GM23338 (cell line): Measurements from ENCODE around the gene TMEM132A. TPM values are rescaled to one million over a fixed set of nuclear protein-coding genes. Genes with fewer than 3 reads are reported as not detected.

ENCODE experiments used
- ATAC-seq: fragments of 200-7000 bp; cut with Tn5 transposase; 3 replicates; pipeline ENCODE4 v1.9.1; 2020
- DNase-seq: peaks from one replicate; pipeline ENCODE4 v3.0.0-alpha.2; 2015; ENCODE audit warnings: low spot score
- H2AFZ ChIP-seq: fragments of 200-600 bp; sonication (generic); 2 replicates; pipeline ENCODE4 v1.8.0; 2016; ENCODE audit warnings: antibody characterized with exemption, mild to moderate bottlenecking, moderate library complexity
- H3F3A ChIP-seq: fragments of 200-600 bp; sonication (generic); replicated peaks from 2 replicates; pipeline ENCODE4 v1.8.0; 2017; ENCODE audit warnings: antibody characterized with exemption, mixed run types, low read depth
- H3K27ac ChIP-seq: fragments of 200-600 bp; sonication (generic); 2 replicates; pipeline ENCODE4 v1.6.1; 2016; ENCODE audit warnings: low read depth
- H3K27me3 ChIP-seq: fragments of 200-600 bp; sonication (generic); 2 replicates; pipeline ENCODE4 v1.8.0; 2016; ENCODE audit warnings: mild to moderate bottlenecking, mixed run types, moderate library complexity; ENCODE audit not compliant: insufficient read depth
- H3K36me3 ChIP-seq: fragments of 200-600 bp; sonication (generic); 2 replicates; pipeline ENCODE4 v1.8.0; 2016; ENCODE audit warnings: mild to moderate bottlenecking; ENCODE audit not compliant: insufficient read depth
- H3K4me1 ChIP-seq: fragments of 200-600 bp; sonication (generic); 2 replicates; pipeline ENCODE4 v1.8.0; 2016; ENCODE audit warnings: mild to moderate bottlenecking, moderate library complexity; ENCODE audit not compliant: insufficient read depth
- H3K4me2 ChIP-seq: fragments of 200-600 bp; sonication (generic); 2 replicates; pipeline ENCODE4 v1.7.1; 2017; ENCODE audit warnings: mixed run types
- H3K4me3 ChIP-seq: fragments of 200-600 bp; sonication (generic); 2 replicates; pipeline ENCODE4 v1.6.1; 2016; ENCODE audit warnings: mixed run types
- H3K79me2 ChIP-seq: fragments of 200-600 bp; sonication (generic); replicated peaks from 2 replicates; pipeline ENCODE4 v1.8.0; 2017; ENCODE audit warnings: mild to moderate bottlenecking; ENCODE audit not compliant: insufficient read depth
- H3K9me2 ChIP-seq: fragments of 200-600 bp; sonication (generic); 2 replicates; pipeline ENCODE4 v1.8.0; 2017; ENCODE audit not compliant: insufficient read depth
- H4K20me1 ChIP-seq: fragments of 200-600 bp; sonication (generic); replicated peaks from 2 replicates; pipeline ENCODE4 v1.8.0; 2017; ENCODE audit warnings: mild to moderate bottlenecking; ENCODE audit not compliant: insufficient read depth
- H3K27ac Mint-ChIP-seq: 2 replicates; pipeline ENCODE4 v1.8.0; 2020; ENCODE audit warnings: inconsistent platforms, mild to moderate bottlenecking, moderate library complexity, mixed read lengths
- H3K27me3 Mint-ChIP-seq: 3 replicates; pipeline ENCODE4 v1.8.0; 2022; ENCODE audit warnings: low read depth, mild to moderate bottlenecking, moderate library complexity, mixed read lengths, inconsistent platforms; ENCODE audit not compliant: insufficient read depth, poor library complexity
- H3K36me3 Mint-ChIP-seq: 3 replicates; pipeline ENCODE4 v1.8.0; 2021; ENCODE audit warnings: low read depth, mild to moderate bottlenecking, inconsistent platforms, moderate library complexity, mixed read lengths
- H3K4me1 Mint-ChIP-seq: 3 replicates; pipeline ENCODE4 v1.8.0; 2020; ENCODE audit warnings: mild to moderate bottlenecking, inconsistent platforms, mixed read lengths
- H3K4me3 Mint-ChIP-seq: 3 replicates; pipeline ENCODE4 v1.8.0; 2021; ENCODE audit warnings: moderate library complexity, mild to moderate bottlenecking, inconsistent platforms, mixed read lengths
- H3K9me3 Mint-ChIP-seq: 3 replicates; pipeline ENCODE4 v1.8.0; 2020; ENCODE audit warnings: moderate library complexity, mild to moderate bottlenecking, inconsistent platforms, mixed read lengths
- CREB1 ChIP-seq: fragments of 250-450 bp; sonication (Bioruptor Pico); IDR thresholded peaks from 2 replicates; pipeline ENCODE4 v1.5.0; 2020; ENCODE audit warnings: low read depth, mild to moderate bottlenecking, moderate library complexity
- EZH2 ChIP-seq: fragments of 200-600 bp; sonication (generic); IDR thresholded peaks from one replicate; pipeline ENCODE4 v1.8.0; 2017; ENCODE audit warnings: antibody characterized with exemption, mild to moderate bottlenecking, low read depth; ENCODE audit not compliant: unreplicated experiment
- EZH2phosphoT487 ChIP-seq: fragments of 200-600 bp; sonication (generic); IDR thresholded peaks from one replicate; pipeline ENCODE4 v1.8.1; 2018; ENCODE audit warnings: antibody characterized with exemption; ENCODE audit not compliant: unreplicated experiment
- JUNB ChIP-seq: IDR thresholded peaks from one replicate; pipeline ENCODE4 v1.6.1; 2016; ENCODE audit warnings: antibody characterized with exemption; ENCODE audit not compliant: unreplicated experiment
- NANOG ChIP-seq: IDR thresholded peaks from 2 replicates; pipeline ENCODE4 v1.6.1; 2016; ENCODE audit warnings: antibody characterized with exemption, borderline replicate concordance
- POLR2AphosphoS5 ChIP-seq: IDR thresholded peaks from 2 replicates; pipeline ENCODE4 v1.6.1; 2016; ENCODE audit warnings: antibody characterized with exemption, low read depth
- STAT1 ChIP-seq: IDR thresholded peaks from one replicate; pipeline ENCODE4 v1.6.1; 2016; ENCODE audit warnings: antibody characterized with exemption; ENCODE audit not compliant: unreplicated experiment
- ZNF114 ChIP-seq: fragments of 250-450 bp; sonication (Bioruptor Pico); IDR thresholded peaks from 2 replicates; pipeline ENCODE4 v1.5.0; 2020; ENCODE audit warnings: mild to moderate bottlenecking, moderate library complexity
- ZNF331 ChIP-seq: fragments of 250-450 bp; sonication (Bioruptor Pico); IDR thresholded peaks from 2 replicates; pipeline ENCODE4 v1.5.0; 2020; ENCODE audit warnings: low read depth, mild to moderate bottlenecking, moderate library complexity
- polyA plus RNA-seq: library from polyadenylated mRNA; unstranded; fragments of >200 nt; fragmentation: Nextera tagmentation; extraction: Ambion mirVana; gene quantifications from 2 replicates; pipeline ENCODE4 v1.2.1, GENCODE V29; 2016
- total RNA-seq: library from RNA; depleted of rRNA; stranded (reverse); fragments of >200 nt; shearing (Covaris generic); gene quantifications from 2 replicates; pipeline ENCODE4 v1.2.3, GENCODE V29; 2014
- TF ChIP-seq, protein P1 (sequence below): fragments of 250-450 bp; sonication (Bioruptor Pico); IDR thresholded peaks from 2 replicates; pipeline ENCODE4 v1.5.0; 2020; ENCODE audit warnings: mild to moderate bottlenecking, moderate library complexity
- TF ChIP-seq, protein P2 (sequence below): IDR thresholded peaks from 2 replicates; pipeline ENCODE4 v1.6.1; 2016; ENCODE audit warnings: antibody characterized with exemption
- TF ChIP-seq, protein P3 (sequence below), 2 experiments: fragments of 200-600 bp in 1 of 2; sonication (generic) in 1 of 2; conservative IDR thresholded peaks; 2 replicates each; pipeline versions ENCODE4 v1.5.1 to v1.6.1; 2016 to 2017; ENCODE audit warnings: antibody characterized with exemption in 2 of 2, low read depth in 2 of 2, mild to moderate bottlenecking in 2 of 2, moderate library complexity in 1 of 2
- TF ChIP-seq, protein P4 (sequence below): IDR thresholded peaks from one replicate; pipeline ENCODE4 v1.6.1; 2018; ENCODE audit warnings: antibody characterized with exemption; ENCODE audit not compliant: unreplicated experiment

TMEM132A gene
- total and polyA plus RNA-seq, 2 experiments from 2014 or later = 36.2 to 96.6 TPM

DNA sequence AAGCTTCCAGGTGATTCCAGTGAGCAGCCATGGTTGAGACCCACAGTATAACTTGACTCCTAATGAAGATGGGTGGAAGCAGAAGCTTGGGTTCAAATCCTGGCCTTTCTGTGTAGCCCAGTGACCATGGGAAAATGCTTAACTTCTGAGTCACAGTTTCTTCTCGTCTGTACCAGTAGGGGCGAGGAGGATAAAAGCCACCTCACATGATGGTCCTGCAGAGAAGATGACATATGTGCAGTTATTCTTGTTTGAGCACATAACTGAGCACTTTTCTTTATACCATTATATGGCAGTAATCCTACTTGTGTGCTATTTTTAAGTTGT, 5.4 kb upstream of the TMEM132A start:
- no peak overlapping the region for H3K27ac Mint-ChIP-seq
- ATAC-seq (no peak), DNase-seq (no peak)
- Histone ChIP-seq H3F3A (0 out of 2 replicates have a peak, but pooled peaks cover 6% of the 10 kb centered on the region), H2AFZ (no peak overlapping the region), H3K79me2 (peaks cover 29% of the 10 kb centered on the region), H3K4me1 (peaks cover 21% of the 10 kb centered on the region), H3K4me2 (no peak overlapping the region), H3K27ac (no peak overlapping the region), H3K36me3 (no peaks in the 10 kb centered on the region), H3K9me2 (no peaks in the 10 kb centered on the region), H3K4me3 (no peak overlapping the region), H4K20me1 (peaks cover 7% of the 10 kb centered on the region; the same call in 1 of the 2 replicates), H3K27me3 (no peaks in the 10 kb centered on the region)
- H3K4me1 Mint-ChIP-seq = peaks cover 29% of the 10 kb centered on the region
- H3K36me3 Mint-ChIP-seq = peaks cover 40% of the 10 kb centered on the region
- H3K27me3 Mint-ChIP-seq = peaks cover 13% of the 10 kb centered on the region
- no peak overlapping the region for H3K4me3 Mint-ChIP-seq
- H3K9me3 Mint-ChIP-seq = no peaks in the 10 kb centered on the region; the same call in 1 of the 3 replicates
- TF ChIP-seq POLR2AphosphoS5 (no peak), CREB1 (CRISPR knock-in tag) (no peak), STAT1 (no peak), EZH2 (no peak), EZH2phosphoT487 (no peak), JUNB (no peak), ZNF331 (CRISPR knock-in tag) (no peak), ZNF114 (no peak), NANOG (no peak)
- TF ChIP-seq, protein P1, sequence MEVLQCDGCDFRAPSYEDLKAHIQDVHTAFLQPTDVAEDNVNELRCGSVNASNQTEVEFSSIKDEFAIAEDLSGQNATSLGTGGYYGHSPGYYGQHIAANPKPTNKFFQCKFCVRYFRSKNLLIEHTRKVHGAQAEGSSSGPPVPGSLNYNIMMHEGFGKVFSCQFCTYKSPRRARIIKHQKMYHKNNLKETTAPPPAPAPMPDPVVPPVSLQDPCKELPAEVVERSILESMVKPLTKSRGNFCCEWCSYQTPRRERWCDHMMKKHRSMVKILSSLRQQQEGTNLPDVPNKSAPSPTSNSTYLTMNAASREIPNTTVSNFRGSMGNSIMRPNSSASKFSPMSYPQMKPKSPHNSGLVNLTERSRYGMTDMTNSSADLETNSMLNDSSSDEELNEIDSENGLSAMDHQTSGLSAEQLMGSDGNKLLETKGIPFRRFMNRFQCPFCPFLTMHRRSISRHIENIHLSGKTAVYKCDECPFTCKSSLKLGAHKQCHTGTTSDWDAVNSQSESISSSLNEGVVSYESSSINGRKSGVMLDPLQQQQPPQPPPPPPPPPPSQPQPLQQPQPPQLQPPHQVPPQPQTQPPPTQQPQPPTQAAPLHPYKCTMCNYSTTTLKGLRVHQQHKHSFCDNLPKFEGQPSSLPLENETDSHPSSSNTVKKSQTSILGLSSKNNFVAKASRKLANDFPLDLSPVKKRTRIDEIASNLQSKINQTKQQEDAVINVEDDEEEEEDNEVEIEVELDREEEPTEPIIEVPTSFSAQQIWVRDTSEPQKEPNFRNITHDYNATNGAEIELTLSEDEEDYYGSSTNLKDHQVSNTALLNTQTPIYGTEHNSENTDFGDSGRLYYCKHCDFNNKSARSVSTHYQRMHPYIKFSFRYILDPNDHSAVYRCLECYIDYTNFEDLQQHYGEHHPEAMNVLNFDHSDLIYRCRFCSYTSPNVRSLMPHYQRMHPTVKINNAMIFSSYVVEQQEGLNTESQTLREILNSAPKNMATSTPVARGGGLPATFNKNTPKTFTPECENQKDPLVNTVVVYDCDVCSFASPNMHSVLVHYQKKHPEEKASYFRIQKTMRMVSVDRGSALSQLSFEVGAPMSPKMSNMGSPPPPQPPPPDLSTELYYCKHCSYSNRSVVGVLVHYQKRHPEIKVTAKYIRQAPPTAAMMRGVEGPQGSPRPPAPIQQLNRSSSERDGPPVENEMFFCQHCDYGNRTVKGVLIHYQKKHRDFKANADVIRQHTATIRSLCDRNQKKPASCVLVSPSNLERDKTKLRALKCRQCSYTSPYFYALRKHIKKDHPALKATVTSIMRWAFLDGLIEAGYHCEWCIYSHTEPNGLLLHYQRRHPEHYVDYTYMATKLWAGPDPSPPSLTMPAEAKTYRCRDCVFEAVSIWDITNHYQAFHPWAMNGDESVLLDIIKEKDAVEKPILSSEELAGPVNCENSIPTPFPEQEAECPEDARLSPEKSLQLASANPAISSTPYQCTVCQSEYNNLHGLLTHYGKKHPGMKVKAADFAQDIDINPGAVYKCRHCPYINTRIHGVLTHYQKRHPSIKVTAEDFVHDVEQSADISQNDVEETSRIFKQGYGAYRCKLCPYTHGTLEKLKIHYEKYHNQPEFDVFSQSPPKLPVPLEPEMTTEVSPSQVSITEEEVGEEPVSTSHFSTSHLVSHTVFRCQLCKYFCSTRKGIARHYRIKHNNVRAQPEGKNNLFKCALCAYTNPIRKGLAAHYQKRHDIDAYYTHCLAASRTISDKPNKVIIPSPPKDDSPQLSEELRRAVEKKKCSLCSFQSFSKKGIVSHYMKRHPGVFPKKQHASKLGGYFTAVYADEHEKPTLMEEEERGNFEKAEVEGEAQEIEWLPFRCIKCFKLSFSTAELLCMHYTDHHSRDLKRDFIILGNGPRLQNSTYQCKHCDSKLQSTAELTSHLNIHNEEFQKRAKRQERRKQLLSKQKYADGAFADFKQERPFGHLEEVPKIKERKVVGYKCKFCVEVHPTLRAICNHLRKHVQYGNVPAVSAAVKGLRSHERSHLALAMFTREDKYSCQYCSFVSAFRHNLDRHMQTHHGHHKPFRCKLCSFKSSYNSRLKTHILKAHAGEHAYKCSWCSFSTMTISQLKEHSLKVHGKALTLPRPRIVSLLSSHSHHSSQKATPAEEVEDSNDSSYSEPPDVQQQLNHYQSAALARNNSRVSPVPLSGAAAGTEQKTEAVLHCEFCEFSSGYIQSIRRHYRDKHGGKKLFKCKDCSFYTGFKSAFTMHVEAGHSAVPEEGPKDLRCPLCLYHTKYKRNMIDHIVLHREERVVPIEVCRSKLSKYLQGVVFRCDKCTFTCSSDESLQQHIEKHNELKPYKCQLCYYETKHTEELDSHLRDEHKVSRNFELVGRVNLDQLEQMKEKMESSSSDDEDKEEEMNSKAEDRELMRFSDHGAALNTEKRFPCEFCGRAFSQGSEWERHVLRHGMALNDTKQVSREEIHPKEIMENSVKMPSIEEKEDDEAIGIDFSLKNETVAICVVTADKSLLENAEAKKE (CRISPR knock-in tag) = no peak
- TF ChIP-seq, protein P2, sequence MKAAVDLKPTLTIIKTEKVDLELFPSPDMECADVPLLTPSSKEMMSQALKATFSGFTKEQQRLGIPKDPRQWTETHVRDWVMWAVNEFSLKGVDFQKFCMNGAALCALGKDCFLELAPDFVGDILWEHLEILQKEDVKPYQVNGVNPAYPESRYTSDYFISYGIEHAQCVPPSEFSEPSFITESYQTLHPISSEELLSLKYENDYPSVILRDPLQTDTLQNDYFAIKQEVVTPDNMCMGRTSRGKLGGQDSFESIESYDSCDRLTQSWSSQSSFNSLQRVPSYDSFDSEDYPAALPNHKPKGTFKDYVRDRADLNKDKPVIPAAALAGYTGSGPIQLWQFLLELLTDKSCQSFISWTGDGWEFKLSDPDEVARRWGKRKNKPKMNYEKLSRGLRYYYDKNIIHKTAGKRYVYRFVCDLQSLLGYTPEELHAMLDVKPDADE = no peak
- TF ChIP-seq, protein P3, sequence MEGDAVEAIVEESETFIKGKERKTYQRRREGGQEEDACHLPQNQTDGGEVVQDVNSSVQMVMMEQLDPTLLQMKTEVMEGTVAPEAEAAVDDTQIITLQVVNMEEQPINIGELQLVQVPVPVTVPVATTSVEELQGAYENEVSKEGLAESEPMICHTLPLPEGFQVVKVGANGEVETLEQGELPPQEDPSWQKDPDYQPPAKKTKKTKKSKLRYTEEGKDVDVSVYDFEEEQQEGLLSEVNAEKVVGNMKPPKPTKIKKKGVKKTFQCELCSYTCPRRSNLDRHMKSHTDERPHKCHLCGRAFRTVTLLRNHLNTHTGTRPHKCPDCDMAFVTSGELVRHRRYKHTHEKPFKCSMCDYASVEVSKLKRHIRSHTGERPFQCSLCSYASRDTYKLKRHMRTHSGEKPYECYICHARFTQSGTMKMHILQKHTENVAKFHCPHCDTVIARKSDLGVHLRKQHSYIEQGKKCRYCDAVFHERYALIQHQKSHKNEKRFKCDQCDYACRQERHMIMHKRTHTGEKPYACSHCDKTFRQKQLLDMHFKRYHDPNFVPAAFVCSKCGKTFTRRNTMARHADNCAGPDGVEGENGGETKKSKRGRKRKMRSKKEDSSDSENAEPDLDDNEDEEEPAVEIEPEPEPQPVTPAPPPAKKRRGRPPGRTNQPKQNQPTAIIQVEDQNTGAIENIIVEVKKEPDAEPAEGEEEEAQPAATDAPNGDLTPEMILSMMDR (conservative IDR thresholded peaks at IDR 0.05; ENCODE audit: low read depth in 2 of 2) = no peak
- TF ChIP-seq, protein P4, sequence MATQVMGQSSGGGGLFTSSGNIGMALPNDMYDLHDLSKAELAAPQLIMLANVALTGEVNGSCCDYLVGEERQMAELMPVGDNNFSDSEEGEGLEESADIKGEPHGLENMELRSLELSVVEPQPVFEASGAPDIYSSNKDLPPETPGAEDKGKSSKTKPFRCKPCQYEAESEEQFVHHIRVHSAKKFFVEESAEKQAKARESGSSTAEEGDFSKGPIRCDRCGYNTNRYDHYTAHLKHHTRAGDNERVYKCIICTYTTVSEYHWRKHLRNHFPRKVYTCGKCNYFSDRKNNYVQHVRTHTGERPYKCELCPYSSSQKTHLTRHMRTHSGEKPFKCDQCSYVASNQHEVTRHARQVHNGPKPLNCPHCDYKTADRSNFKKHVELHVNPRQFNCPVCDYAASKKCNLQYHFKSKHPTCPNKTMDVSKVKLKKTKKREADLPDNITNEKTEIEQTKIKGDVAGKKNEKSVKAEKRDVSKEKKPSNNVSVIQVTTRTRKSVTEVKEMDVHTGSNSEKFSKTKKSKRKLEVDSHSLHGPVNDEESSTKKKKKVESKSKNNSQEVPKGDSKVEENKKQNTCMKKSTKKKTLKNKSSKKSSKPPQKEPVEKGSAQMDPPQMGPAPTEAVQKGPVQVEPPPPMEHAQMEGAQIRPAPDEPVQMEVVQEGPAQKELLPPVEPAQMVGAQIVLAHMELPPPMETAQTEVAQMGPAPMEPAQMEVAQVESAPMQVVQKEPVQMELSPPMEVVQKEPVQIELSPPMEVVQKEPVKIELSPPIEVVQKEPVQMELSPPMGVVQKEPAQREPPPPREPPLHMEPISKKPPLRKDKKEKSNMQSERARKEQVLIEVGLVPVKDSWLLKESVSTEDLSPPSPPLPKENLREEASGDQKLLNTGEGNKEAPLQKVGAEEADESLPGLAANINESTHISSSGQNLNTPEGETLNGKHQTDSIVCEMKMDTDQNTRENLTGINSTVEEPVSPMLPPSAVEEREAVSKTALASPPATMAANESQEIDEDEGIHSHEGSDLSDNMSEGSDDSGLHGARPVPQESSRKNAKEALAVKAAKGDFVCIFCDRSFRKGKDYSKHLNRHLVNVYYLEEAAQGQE = no peak
